Measurements from ENCODE around the gene PAK5. TPM values are rescaled to one million over a fixed set of nuclear protein-coding genes. Genes with fewer than 3 reads are reported as not detected.
A peak's percentile ranks its signal among the peaks of the same experiment; 100 is the strongest.

PAK5 gene
- total and polyA plus RNA-seq, 12 donors = 0.04 TPM; not detected in 11

DNA sequence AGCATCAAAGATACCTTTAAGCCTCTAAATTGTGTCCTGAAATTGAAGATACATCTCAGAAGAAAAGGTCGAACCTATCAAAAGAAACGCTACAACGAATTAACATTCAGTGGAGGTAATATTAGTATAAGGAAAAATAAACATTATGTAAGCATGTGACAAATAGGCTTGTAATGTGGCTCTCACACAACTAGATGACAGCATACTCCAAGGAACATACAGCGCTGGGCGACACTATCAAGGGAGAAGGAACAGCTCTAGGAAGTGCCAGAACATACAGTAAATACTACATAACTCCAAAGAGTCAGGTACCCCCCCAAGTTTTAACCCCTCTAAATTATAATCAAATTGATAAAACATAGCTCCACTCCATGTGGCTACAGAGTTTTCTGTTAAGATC, 220.9 kb downstream of the PAK5 start:
- peak in 6 of 8 donors; percentile 37 to 70 (median 54) for ATAC-seq

DNA sequence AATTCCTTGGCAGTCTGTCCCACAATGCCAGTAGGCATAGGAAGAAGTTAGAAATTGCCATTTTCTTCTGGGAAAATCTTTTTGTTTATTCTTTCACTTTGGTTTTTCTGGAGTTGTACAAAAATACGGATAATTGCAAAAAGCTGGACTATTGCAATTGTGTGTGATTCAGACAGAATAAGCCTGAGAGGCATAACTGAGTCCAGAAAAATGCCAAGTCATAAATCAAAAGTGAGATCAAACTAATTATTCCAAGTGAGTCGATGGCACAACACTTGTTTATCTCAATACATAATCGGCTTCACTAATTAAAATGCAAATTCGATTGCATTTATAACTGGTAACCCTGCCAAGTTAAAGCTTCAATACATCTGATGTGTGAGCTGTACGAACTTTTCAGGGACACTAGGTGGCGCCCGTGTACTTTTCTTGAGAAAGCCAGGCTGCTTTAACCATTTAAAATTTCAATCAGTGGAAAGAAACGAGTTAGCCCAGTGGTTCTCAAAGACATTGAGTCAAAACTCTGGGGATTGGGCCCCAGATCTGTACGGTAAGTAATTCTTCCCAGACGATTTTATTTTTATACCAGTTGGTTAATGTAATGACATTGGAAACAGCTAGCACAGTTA, 221.9 kb downstream of the PAK5 start:
- Histone ChIP-seq H3K36me3 (no peaks in the 10 kb centered on the region), H3K9me3 (no peaks in the 10 kb centered on the region), H3K27me3 (peaks cover 0 to 30% (median 7%) of the 10 kb centered on the region in 7 donors), H3K4me1 (no peaks in the 10 kb centered on the region), H3K27ac (no peak overlapping the region), H3K4me3 (no peak overlapping the region)
- ATAC-seq (peak in 6 of 8 donors; percentile 51 to 71 (median 64)), DNase-seq (peak; percentile 24 to 27)
- WGBS, 2 donors = 3 to 5% methylated on average over 10 of the region's 10 CpGs
- intact Hi-C loops (cut with DNase I) = loop anchor here in 8 of 10 donors (2.0 to 10.0 kb wide), 9 partner anchors 288 to 1930 kb away; no protein-coding TSS in a partner anchor
- TF ChIP-seq, protein P1, sequence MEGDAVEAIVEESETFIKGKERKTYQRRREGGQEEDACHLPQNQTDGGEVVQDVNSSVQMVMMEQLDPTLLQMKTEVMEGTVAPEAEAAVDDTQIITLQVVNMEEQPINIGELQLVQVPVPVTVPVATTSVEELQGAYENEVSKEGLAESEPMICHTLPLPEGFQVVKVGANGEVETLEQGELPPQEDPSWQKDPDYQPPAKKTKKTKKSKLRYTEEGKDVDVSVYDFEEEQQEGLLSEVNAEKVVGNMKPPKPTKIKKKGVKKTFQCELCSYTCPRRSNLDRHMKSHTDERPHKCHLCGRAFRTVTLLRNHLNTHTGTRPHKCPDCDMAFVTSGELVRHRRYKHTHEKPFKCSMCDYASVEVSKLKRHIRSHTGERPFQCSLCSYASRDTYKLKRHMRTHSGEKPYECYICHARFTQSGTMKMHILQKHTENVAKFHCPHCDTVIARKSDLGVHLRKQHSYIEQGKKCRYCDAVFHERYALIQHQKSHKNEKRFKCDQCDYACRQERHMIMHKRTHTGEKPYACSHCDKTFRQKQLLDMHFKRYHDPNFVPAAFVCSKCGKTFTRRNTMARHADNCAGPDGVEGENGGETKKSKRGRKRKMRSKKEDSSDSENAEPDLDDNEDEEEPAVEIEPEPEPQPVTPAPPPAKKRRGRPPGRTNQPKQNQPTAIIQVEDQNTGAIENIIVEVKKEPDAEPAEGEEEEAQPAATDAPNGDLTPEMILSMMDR (IDR thresholded peaks at IDR 0.05) = peak; percentile 51 to 91 (median 89)

More for the DNA sequence above, 220.9 kb downstream of the PAK5 start:
- Histone ChIP-seq H3K9me3 (peaks cover 0 to 3% (median 0%) of the 10 kb centered on the region in 11 donors), H3K36me3 (no peaks in the 10 kb centered on the region), H3K27ac (no peak overlapping the region), H3K27me3 (peaks cover 0 to 23% (median 7%) of the 10 kb centered on the region in 7 donors), H3K4me1 (no peaks in the 10 kb centered on the region), H3K4me3 (no peak overlapping the region)
- intact Hi-C loops (cut with DNase I) = loop anchor here in 8 of 10 donors (2.0 to 10.0 kb wide), 9 partner anchors 287 to 1929 kb away; no protein-coding TSS in a partner anchor
- 74 to 78% methylated on average over 5 of the region's 5 CpGs for WGBS, 2 donors
- no peak for DNase-seq
- TF ChIP-seq, protein P1 (IDR thresholded peaks at IDR 0.05) = peak in 5 of 9 donors; percentile 19 to 49 (median 31)

DNA sequence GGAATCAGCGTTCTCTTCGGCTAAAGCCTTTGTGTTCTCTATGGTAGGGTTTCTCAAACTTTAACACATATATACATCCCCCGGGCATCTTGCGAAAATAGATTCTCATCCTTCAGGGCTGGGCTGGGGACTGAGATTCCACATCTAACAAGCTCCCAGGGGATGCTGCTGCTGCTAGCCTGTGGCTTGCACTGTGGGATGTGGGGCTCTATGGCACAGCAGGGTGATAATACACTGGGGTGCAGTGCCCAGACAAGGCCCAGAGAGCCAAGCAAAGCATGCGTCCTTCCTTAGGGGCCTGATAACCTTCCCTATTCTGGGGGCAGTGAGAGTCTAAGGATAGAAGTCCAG, 222.4 kb downstream of the PAK5 start:
- intact Hi-C loops (cut with DNase I) = loop anchor here in 8 of 10 donors (2.0 to 10.0 kb wide), 9 partner anchors 288 to 1931 kb away; no protein-coding TSS in a partner anchor
- no peak overlapping the region for H3K4me3 ChIP-seq

DNA sequence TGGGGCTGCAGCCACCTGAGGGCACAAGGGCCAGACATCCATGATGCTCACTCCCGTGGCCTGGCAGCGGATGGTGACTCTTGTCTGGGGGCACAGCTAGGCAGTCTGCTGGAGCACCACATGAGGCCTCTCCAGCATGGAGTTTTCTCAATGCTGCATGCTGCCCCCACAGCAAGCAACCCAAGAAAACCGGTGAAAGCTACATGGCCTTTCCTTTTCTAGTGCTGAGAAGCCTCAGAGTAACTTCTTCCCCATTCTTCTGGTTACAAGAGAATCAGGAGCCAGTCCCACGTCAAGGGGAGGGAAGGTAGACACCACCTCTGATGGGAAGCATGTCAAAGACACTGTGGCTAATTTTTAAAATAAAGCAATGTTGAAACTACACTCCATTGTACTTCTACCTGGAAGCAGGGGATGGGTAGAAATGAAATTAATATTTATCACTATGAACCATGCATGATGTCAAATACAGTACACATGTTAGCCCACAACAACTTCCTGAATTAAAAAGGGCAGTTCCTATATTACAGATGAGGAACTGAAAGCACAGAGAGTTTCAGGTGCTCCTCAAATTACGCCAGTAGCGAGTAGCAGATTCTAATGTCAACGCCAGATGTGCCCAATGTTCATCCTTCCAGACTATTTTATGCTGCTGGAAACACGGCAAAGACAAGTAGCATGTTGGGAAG, 223.0 kb downstream of the PAK5 start:
- DNase-seq = no peak
- TF ChIP-seq, protein P1 (IDR thresholded peaks at IDR 0.05) = no peak
- no peak for ATAC-seq
- Histone ChIP-seq H3K27me3 (peaks cover 0 to 30% (median 7%) of the 10 kb centered on the region in 7 donors), H3K4me1 (no peaks in the 10 kb centered on the region), H3K36me3 (no peaks in the 10 kb centered on the region), H3K9me3 (no peaks in the 10 kb centered on the region), H3K27ac (no peak overlapping the region), H3K4me3 (no peak overlapping the region)
- intact Hi-C loops (cut with DNase I) = loop anchor here in 8 of 10 donors (2.0 to 10.0 kb wide), 9 partner anchors 289 to 1931 kb away; no protein-coding TSS in a partner anchor
- WGBS, 2 donors = 65 to 72% methylated on average over 8 of the region's 8 CpGs

More for the DNA sequence above, 222.4 kb downstream of the PAK5 start:
- Histone ChIP-seq H3K9me3 (no peaks in the 10 kb centered on the region), H3K4me1 (no peaks in the 10 kb centered on the region), H3K27ac (no peak overlapping the region), H3K27me3 (peaks cover 0 to 30% (median 7%) of the 10 kb centered on the region in 7 donors), H3K36me3 (no peaks in the 10 kb centered on the region)
- WGBS, 2 donors = 64 to 72% methylated on average over 5 of the region's 5 CpGs
- TF ChIP-seq, protein P1 (IDR thresholded peaks at IDR 0.05) = no peak
- no peak for DNase-seq
- no peak for ATAC-seq
